ENCODE results near the gene MISP.

DNA sequence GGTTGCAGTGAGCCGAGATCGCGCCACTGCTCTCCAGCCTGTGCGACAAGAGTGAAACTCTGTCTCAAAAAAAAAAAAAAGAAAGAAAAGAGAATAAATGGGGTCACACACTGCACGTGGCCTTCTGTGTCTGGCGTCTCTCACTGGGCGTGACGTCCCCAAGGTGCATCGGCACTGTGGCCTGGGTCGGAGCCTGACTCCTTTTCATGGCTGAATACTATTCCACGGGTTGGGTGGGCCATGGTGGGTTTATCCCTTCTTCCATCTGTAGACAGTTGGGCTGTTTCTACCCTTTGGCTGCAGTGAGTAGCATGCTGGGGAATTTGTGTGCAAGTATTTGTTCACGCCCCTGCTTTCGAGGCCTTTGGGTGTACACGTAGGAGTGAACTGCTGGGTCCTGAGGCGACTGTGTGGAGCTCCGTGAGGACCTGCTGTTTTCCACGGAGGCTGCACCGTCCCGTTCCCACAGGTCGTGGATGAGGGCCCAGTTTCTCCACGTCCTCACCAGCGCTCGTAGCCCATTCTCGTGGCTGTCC is 8.3 kb upstream of the MISP start:
- TF ChIP-seq, protein P1, sequence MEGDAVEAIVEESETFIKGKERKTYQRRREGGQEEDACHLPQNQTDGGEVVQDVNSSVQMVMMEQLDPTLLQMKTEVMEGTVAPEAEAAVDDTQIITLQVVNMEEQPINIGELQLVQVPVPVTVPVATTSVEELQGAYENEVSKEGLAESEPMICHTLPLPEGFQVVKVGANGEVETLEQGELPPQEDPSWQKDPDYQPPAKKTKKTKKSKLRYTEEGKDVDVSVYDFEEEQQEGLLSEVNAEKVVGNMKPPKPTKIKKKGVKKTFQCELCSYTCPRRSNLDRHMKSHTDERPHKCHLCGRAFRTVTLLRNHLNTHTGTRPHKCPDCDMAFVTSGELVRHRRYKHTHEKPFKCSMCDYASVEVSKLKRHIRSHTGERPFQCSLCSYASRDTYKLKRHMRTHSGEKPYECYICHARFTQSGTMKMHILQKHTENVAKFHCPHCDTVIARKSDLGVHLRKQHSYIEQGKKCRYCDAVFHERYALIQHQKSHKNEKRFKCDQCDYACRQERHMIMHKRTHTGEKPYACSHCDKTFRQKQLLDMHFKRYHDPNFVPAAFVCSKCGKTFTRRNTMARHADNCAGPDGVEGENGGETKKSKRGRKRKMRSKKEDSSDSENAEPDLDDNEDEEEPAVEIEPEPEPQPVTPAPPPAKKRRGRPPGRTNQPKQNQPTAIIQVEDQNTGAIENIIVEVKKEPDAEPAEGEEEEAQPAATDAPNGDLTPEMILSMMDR (IDR thresholded peaks at IDR 0.05), result no peak
- no peak for TF ChIP-seq POLR2A (IDR thresholded peaks at IDR 0.05)

Measured in vagina (tissue), 2 donors.